HepG2 (cell line): ENCODE measurements around the gene GRID1. TPM values are rescaled to one million over a fixed set of nuclear protein-coding genes. Genes with fewer than 3 reads are reported as not detected.

ENCODE experiments used
- ASH2L ChIP-seq: fragments of 300-600, 200-600 bp; sonication (generic); IDR thresholded peaks from 2 replicates; pipeline ENCODE4 v1.7.0; 2017; ENCODE audit warnings: low read depth, mild to moderate bottlenecking, moderate library complexity, mixed read lengths, low read length; ENCODE audit not compliant: insufficient read length
- GLI4 ChIP-seq: sonication (generic); formaldehyde crosslinking; IDR thresholded peaks from 2 replicates; pipeline ENCODE4 v1.5.1; 2020; ENCODE audit warnings: missing genetic modification reagents, mild to moderate bottlenecking, moderate library complexity, borderline replicate concordance
- HOXA5 ChIP-seq: sonication (generic); formaldehyde crosslinking; IDR thresholded peaks from 2 replicates; pipeline ENCODE4 v1.4.0; 2020; ENCODE audit warnings: missing genetic modification reagents
- JUN ChIP-seq: sonication (generic); formaldehyde crosslinking; IDR thresholded peaks from 2 replicates; pipeline ENCODE4 v1.4.0; 2020; ENCODE audit warnings: mild to moderate bottlenecking, missing genetic modification reagents
- SIN3A ChIP-seq: IDR thresholded peaks from 2 replicates; pipeline ENCODE4 v1.6.1; 2011; ENCODE audit warnings: low read depth, mild to moderate bottlenecking, control low read depth, low read length, borderline replicate concordance
- SRSF9 ChIP-seq: fragments of 200-400 bp; formaldehyde crosslinking; IDR thresholded peaks from 2 replicates; pipeline ENCODE4 v1.6.1; 2018; ENCODE audit warnings: borderline replicate concordance, mild to moderate bottlenecking, low read depth, low read length; ENCODE audit not compliant: insufficient read depth, poor library complexity, severe bottlenecking
- ZFYVE20 ChIP-seq: sonication (generic); formaldehyde crosslinking; IDR thresholded peaks from 2 replicates; pipeline ENCODE4 v1.8.0; 2023; ENCODE audit warnings: low read depth, mild to moderate bottlenecking, moderate library complexity, missing genetic modification reagents, borderline replicate concordance
- ZNF337 ChIP-seq: sonication (generic); formaldehyde crosslinking; IDR thresholded peaks from 2 replicates; pipeline ENCODE4 v1.5.1; 2020; ENCODE audit warnings: missing genetic modification reagents, low read depth, mild to moderate bottlenecking, borderline replicate concordance
- ZNF766 ChIP-seq: sonication (generic); formaldehyde crosslinking; IDR thresholded peaks from 2 replicates; pipeline ENCODE4 v1.5.0; 2020; ENCODE audit warnings: missing genetic modification reagents, borderline replicate concordance
- polyA plus RNA-seq, 8 experiments: library from polyadenylated mRNA; depleted of rRNA in 3 of 8; stranded (reverse) in 7 of 8; unstranded in 1 of 8; fragments of >200 nt; fragmentation: Illumina TruSeq in 4 of 8; extraction: Trizol in 4 of 8; gene quantifications; 2 replicates each; pipeline versions ENCODE4 v1.2.1 to v1.2.3, GENCODE V29; 2011 to 2016; ENCODE audit warnings: low read depth in 4 of 8, missing spikeins in 1 of 8, mixed read lengths in 1 of 8; ENCODE audit not compliant: insufficient read depth in 1 of 8
- total RNA-seq, 5 experiments: library from RNA; depleted of rRNA; stranded (reverse); fragments of >200 nt; fragmentation: Illumina TruSeq; extraction: Trizol; gene quantifications; 2 replicates each; pipeline ENCODE4 v1.2.3, GENCODE V29; 2016; ENCODE audit warnings: low read depth in 1 of 5
- TF ChIP-seq, protein P1 (sequence below): sonication (generic); formaldehyde crosslinking; IDR thresholded peaks from 2 replicates; pipeline ENCODE4 v1.5.0; 2020; ENCODE audit warnings: mild to moderate bottlenecking, missing genetic modification reagents, borderline replicate concordance
- TF ChIP-seq, protein P2 (sequence below): sonication (generic); formaldehyde crosslinking; IDR thresholded peaks from 2 replicates; pipeline ENCODE4 v1.4.0; 2020; ENCODE audit warnings: missing genetic modification reagents
- TF ChIP-seq, protein P3 (sequence below): sonication (generic); formaldehyde crosslinking; IDR thresholded peaks from 2 replicates; pipeline ENCODE4 v1.4.0; 2020; ENCODE audit warnings: missing genetic modification reagents
- TF ChIP-seq, protein P4 (sequence below): sonication (generic); formaldehyde crosslinking; conservative IDR thresholded peaks from 2 replicates; pipeline ENCODE4 v1.4.0; 2020; ENCODE audit warnings: mild to moderate bottlenecking, missing genetic modification reagents, moderate library complexity

Gene GRID1
- total and polyA plus RNA-seq, 2 of the 13 experiments (the other 11 are each of a cell fraction or from before 2014, with no cell fraction given) = 0.05 TPM; not detected in 1

DNA sequence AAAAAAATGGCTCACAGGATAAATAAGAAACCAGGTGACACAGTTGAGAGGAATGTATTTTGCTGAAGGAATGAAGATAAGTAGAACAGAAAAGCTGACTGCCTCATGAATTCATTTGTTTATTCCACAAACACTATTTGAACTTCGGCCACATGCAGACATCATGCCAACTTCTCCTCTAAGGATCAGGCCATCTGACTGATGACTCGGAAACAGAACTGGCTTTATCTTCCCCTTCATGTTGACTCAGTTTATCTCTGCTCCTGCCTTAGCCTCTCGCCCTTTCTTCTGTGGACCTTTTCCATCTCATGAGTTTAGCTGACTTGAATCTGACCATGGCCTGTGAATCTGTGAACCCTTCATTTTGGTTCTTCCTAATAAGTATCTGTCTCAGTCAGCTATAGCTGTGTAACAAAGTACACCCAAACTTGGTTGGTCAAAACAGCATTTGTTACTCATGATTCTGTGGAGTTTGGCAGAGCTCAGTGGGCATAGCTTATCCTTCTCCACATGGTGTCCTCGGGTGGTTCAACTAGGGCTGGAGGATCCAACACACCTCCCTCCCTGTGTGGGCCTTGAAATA is 44.0 kb upstream of the GRID1 start (continued):
- TF ChIP-seq, protein P1, sequence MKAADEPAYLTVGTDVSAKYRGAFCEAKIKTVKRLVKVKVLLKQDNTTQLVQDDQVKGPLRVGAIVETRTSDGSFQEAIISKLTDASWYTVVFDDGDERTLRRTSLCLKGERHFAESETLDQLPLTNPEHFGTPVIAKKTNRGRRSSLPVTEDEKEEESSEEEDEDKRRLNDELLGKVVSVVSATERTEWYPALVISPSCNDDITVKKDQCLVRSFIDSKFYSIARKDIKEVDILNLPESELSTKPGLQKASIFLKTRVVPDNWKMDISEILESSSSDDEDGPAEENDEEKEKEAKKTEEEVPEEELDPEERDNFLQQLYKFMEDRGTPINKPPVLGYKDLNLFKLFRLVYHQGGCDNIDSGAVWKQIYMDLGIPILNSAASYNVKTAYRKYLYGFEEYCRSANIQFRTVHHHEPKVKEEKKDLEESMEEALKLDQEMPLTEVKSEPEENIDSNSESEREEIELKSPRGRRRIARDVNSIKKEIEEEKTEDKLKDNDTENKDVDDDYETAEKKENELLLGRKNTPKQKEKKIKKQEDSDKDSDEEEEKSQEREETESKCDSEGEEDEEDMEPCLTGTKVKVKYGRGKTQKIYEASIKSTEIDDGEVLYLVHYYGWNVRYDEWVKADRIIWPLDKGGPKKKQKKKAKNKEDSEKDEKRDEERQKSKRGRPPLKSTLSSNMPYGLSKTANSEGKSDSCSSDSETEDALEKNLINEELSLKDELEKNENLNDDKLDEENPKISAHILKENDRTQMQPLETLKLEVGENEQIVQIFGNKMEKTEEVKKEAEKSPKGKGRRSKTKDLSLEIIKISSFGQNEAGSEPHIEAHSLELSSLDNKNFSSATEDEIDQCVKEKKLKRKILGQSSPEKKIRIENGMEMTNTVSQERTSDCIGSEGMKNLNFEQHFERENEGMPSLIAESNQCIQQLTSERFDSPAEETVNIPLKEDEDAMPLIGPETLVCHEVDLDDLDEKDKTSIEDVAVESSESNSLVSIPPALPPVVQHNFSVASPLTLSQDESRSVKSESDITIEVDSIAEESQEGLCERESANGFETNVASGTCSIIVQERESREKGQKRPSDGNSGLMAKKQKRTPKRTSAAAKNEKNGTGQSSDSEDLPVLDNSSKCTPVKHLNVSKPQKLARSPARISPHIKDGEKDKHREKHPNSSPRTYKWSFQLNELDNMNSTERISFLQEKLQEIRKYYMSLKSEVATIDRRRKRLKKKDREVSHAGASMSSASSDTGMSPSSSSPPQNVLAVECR (CRISPR knock-in tag) = 0 out of 2 replicates have a peak, but pooled peaks have one; percentile 37
- TF ChIP-seq ASH2L = peak; percentile 43
- TF ChIP-seq, protein P2, sequence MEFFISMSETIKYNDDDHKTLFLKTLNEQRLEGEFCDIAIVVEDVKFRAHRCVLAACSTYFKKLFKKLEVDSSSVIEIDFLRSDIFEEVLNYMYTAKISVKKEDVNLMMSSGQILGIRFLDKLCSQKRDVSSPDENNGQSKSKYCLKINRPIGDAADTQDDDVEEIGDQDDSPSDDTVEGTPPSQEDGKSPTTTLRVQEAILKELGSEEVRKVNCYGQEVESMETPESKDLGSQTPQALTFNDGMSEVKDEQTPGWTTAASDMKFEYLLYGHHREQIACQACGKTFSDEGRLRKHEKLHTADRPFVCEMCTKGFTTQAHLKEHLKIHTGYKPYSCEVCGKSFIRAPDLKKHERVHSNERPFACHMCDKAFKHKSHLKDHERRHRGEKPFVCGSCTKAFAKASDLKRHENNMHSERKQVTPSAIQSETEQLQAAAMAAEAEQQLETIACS = no peak
- TF ChIP-seq, protein P3, sequence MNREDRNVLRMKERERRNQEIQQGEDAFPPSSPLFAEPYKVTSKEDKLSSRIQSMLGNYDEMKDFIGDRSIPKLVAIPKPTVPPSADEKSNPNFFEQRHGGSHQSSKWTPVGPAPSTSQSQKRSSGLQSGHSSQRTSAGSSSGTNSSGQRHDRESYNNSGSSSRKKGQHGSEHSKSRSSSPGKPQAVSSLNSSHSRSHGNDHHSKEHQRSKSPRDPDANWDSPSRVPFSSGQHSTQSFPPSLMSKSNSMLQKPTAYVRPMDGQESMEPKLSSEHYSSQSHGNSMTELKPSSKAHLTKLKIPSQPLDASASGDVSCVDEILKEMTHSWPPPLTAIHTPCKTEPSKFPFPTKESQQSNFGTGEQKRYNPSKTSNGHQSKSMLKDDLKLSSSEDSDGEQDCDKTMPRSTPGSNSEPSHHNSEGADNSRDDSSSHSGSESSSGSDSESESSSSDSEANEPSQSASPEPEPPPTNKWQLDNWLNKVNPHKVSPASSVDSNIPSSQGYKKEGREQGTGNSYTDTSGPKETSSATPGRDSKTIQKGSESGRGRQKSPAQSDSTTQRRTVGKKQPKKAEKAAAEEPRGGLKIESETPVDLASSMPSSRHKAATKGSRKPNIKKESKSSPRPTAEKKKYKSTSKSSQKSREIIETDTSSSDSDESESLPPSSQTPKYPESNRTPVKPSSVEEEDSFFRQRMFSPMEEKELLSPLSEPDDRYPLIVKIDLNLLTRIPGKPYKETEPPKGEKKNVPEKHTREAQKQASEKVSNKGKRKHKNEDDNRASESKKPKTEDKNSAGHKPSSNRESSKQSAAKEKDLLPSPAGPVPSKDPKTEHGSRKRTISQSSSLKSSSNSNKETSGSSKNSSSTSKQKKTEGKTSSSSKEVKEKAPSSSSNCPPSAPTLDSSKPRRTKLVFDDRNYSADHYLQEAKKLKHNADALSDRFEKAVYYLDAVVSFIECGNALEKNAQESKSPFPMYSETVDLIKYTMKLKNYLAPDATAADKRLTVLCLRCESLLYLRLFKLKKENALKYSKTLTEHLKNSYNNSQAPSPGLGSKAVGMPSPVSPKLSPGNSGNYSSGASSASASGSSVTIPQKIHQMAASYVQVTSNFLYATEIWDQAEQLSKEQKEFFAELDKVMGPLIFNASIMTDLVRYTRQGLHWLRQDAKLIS = no peak
- no peak for TF ChIP-seq ZNF337
- no peak for TF ChIP-seq SRSF9
- TF ChIP-seq HOXA5 = 0 out of 2 replicates have a peak, but pooled peaks have one; percentile 14
- TF ChIP-seq, protein P4, sequence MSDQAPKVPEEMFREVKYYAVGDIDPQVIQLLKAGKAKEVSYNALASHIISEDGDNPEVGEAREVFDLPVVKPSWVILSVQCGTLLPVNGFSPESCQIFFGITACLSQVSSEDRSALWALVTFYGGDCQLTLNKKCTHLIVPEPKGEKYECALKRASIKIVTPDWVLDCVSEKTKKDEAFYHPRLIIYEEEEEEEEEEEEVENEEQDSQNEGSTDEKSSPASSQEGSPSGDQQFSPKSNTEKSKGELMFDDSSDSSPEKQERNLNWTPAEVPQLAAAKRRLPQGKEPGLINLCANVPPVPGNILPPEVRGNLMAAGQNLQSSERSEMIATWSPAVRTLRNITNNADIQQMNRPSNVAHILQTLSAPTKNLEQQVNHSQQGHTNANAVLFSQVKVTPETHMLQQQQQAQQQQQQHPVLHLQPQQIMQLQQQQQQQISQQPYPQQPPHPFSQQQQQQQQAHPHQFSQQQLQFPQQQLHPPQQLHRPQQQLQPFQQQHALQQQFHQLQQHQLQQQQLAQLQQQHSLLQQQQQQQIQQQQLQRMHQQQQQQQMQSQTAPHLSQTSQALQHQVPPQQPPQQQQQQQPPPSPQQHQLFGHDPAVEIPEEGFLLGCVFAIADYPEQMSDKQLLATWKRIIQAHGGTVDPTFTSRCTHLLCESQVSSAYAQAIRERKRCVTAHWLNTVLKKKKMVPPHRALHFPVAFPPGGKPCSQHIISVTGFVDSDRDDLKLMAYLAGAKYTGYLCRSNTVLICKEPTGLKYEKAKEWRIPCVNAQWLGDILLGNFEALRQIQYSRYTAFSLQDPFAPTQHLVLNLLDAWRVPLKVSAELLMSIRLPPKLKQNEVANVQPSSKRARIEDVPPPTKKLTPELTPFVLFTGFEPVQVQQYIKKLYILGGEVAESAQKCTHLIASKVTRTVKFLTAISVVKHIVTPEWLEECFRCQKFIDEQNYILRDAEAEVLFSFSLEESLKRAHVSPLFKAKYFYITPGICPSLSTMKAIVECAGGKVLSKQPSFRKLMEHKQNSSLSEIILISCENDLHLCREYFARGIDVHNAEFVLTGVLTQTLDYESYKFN = peak; percentile 82
- no peak for TF ChIP-seq ZFYVE20 (CRISPR knock-in tag)
- no peak for TF ChIP-seq SIN3A
- peak; percentile 71; the same call in 1 of the 2 replicates for TF ChIP-seq ZNF766 (CRISPR knock-in tag)
- TF ChIP-seq GLI4 (CRISPR knock-in tag) = 0 out of 2 replicates have a peak, but pooled peaks have one; percentile 34
- TF ChIP-seq JUN (CRISPR knock-in tag) = 0 out of 2 replicates have a peak, but pooled peaks have one; percentile 39
